ENCODE measurements around the gene EPN2.

Gene EPN2

GRCh38 chr17:19237389-19238166 lies 412 bp downstream of the EPN2 start:
- Histone ChIP-seq H2BK12ac (ENCODE audit: low read length) (peak overlapping the region; percentile 73), H3K9ac (ENCODE audit: low read depth, low read length, poor library complexity) (peak overlapping the region; percentile 94), H4K8ac (ENCODE audit: low read depth, low read length) (no peak overlapping the region), H3K36me3 (replicated peaks in 1 of 2; ENCODE audit: control insufficient read depth in 2 of 2, insufficient read depth in 2 of 2, low read length in 2 of 2) (peaks cover 0 to 24% of the 10 kb centered on the region in 2 donors), H2BK15ac (ENCODE audit: low read length) (peak overlapping the region; percentile 17), H3K18ac (ENCODE audit: low read length) (peak overlapping the region; percentile 99), H3K4me1 (ENCODE audit: control insufficient read depth in 2 of 2, insufficient read depth in 1 of 2, low read depth in 1 of 2, low read length in 2 of 2) (peaks cover 1 to 12% of the 10 kb centered on the region in 2 donors), H3K14ac (ENCODE audit: low read length) (peak overlapping the region; percentile 89), H4K91ac (ENCODE audit: low read depth, low read length, poor library complexity) (no peak overlapping the region), H3K4me3 (ENCODE audit: low read length in 2 of 2) (peak overlapping the region; percentile 99), H3K9me3 (replicated peaks in 1 of 2; ENCODE audit: control insufficient read depth in 2 of 2, insufficient read depth in 1 of 2, low read depth in 1 of 2, low read length in 2 of 2) (no peaks in the 10 kb centered on the region), H3K27me3 (ENCODE audit: control insufficient read depth in 3 of 3, insufficient read depth in 3 of 3, low read depth in 1 of 3, low read length in 3 of 3) (no peaks in the 10 kb centered on the region), H2AK5ac (ENCODE audit: low read depth, low read length) (peak overlapping the region; percentile 75), H2BK120ac (ENCODE audit: low read depth, low read length) (no peak overlapping the region), H2AFZ (ENCODE audit: low read length) (peak overlapping the region; percentile 98), H3K27ac (replicated peaks; ENCODE audit: low read length) (peak overlapping the region; percentile 56), H3K4ac (ENCODE audit: low read length) (peak overlapping the region; percentile 76), H2BK5ac (ENCODE audit: low read length) (peak overlapping the region; percentile 95), H3K23ac (ENCODE audit: low read depth, low read length, poor library complexity) (peak overlapping the region; percentile 97), H3K79me1 (ENCODE audit: low read depth, low read length) (peaks cover 8% of the 10 kb centered on the region), H3K4me2 (ENCODE audit: insufficient read depth, low read length, poor library complexity, severe bottlenecking) (peak overlapping the region; percentile 96)
- no CpG with 5 or more reads among the region's 60 CpGs for WGBS, 2 donors (ENCODE audit: extremely low coverage in 2 of 2, insufficient read length in 2 of 2, insufficient replicate concordance in 1 of 2)
- DNase-seq (ENCODE audit: low spot score) = peak; percentile 45

- peaks cover 0 to 27% of the 10 kb centered on the region in 2 donors for H3K36me3 ChIP-seq (replicated peaks in 1 of 2; ENCODE audit: control insufficient read depth in 2 of 2, insufficient read depth in 2 of 2, low read length in 2 of 2)
- no peak overlapping the region for H3K27ac ChIP-seq (replicated peaks; ENCODE audit: low read length)
- H3K18ac ChIP-seq (ENCODE audit: low read length) = peak overlapping the region; percentile 99
- H3K23ac ChIP-seq (ENCODE audit: low read depth, low read length, poor library complexity) = peak overlapping the region; percentile 97
- H3K9ac ChIP-seq (ENCODE audit: low read depth, low read length, poor library complexity) = peak overlapping the region; percentile 94
- no peaks in the 10 kb centered on the region for H3K27me3 ChIP-seq (ENCODE audit: control insufficient read depth in 3 of 3, insufficient read depth in 3 of 3, low read depth in 1 of 3, low read length in 3 of 3)
- H2BK120ac ChIP-seq (ENCODE audit: low read depth, low read length) = no peak overlapping the region
- peak; percentile 15 for DNase-seq (ENCODE audit: low spot score)
- no peak overlapping the region for H2BK12ac ChIP-seq (ENCODE audit: low read length)
- WGBS, 2 donors (ENCODE audit: extremely low coverage in 2 of 2, insufficient read length in 2 of 2, insufficient replicate concordance in 1 of 2) = no CpG with 5 or more reads among the region's 21 CpGs
- H4K8ac ChIP-seq (ENCODE audit: low read depth, low read length) = peak overlapping the region; percentile 65
- peak overlapping the region; percentile 96 for H3K4me2 ChIP-seq (ENCODE audit: insufficient read depth, low read length, poor library complexity, severe bottlenecking)
- peak overlapping the region; percentile 23 for H3K4ac ChIP-seq (ENCODE audit: low read length)
- H3K14ac ChIP-seq (ENCODE audit: low read length) = peak overlapping the region; percentile 38
- no peaks in the 10 kb centered on the region for H3K9me3 ChIP-seq (replicated peaks in 1 of 2; ENCODE audit: control insufficient read depth in 2 of 2, insufficient read depth in 1 of 2, low read depth in 1 of 2, low read length in 2 of 2)
- no peak overlapping the region for H2BK15ac ChIP-seq (ENCODE audit: low read length)
- H3K4me1 ChIP-seq (ENCODE audit: control insufficient read depth in 2 of 2, insufficient read depth in 1 of 2, low read depth in 1 of 2, low read length in 2 of 2) = peaks cover 1 to 12% of the 10 kb centered on the region in 2 donors
- H4K91ac ChIP-seq (ENCODE audit: low read depth, low read length, poor library complexity) = no peak overlapping the region
- H2AFZ ChIP-seq (ENCODE audit: low read length) = peak overlapping the region; percentile 98
- H3K79me1 ChIP-seq (ENCODE audit: low read depth, low read length) = peaks cover 8% of the 10 kb centered on the region
- peak overlapping the region; percentile 95 for H2BK5ac ChIP-seq (ENCODE audit: low read length)
- peak overlapping the region; percentile 99 for H3K4me3 ChIP-seq (ENCODE audit: low read length in 2 of 2)
- peak overlapping the region; percentile 75 for H2AK5ac ChIP-seq (ENCODE audit: low read depth, low read length)
These were observed 970 bp downstream of the EPN2 start for GRCh38 chr17:19238167-19238505.

GRCh38 chr17:19239544-19239943 lies 2.4 kb downstream of the EPN2 start:
- Histone ChIP-seq H2BK5ac (ENCODE audit: low read length) (no peak overlapping the region), H4K91ac (ENCODE audit: low read depth, low read length, poor library complexity) (no peak overlapping the region), H2BK12ac (ENCODE audit: low read length) (no peak overlapping the region), H4K8ac (ENCODE audit: low read depth, low read length) (no peak overlapping the region), H2AFZ (ENCODE audit: low read length) (no peak overlapping the region), H3K9ac (ENCODE audit: low read depth, low read length, poor library complexity) (no peak overlapping the region), H3K27me3 (ENCODE audit: control insufficient read depth in 3 of 3, insufficient read depth in 3 of 3, low read depth in 1 of 3, low read length in 3 of 3) (no peaks in the 10 kb centered on the region), H3K4me2 (ENCODE audit: insufficient read depth, low read length, poor library complexity, severe bottlenecking) (no peak overlapping the region), H3K27ac (replicated peaks; ENCODE audit: low read length) (no peak overlapping the region), H3K9me3 (replicated peaks in 1 of 2; ENCODE audit: control insufficient read depth in 2 of 2, insufficient read depth in 1 of 2, low read depth in 1 of 2, low read length in 2 of 2) (no peaks in the 10 kb centered on the region), H2BK120ac (ENCODE audit: low read depth, low read length) (no peak overlapping the region), H3K14ac (ENCODE audit: low read length) (no peak overlapping the region), H3K23ac (ENCODE audit: low read depth, low read length, poor library complexity) (no peak overlapping the region), H2BK15ac (ENCODE audit: low read length) (no peak overlapping the region), H3K4me1 (ENCODE audit: control insufficient read depth in 2 of 2, insufficient read depth in 1 of 2, low read depth in 1 of 2, low read length in 2 of 2) (peaks cover 1 to 12% of the 10 kb centered on the region in 2 donors), H3K36me3 (replicated peaks in 1 of 2; ENCODE audit: control insufficient read depth in 2 of 2, insufficient read depth in 2 of 2, low read length in 2 of 2) (peaks cover 0 to 27% of the 10 kb centered on the region in 2 donors), H3K4me3 (ENCODE audit: low read length in 2 of 2) (no peak overlapping the region), H3K18ac (ENCODE audit: low read length) (no peak overlapping the region), H2AK5ac (ENCODE audit: low read depth, low read length) (no peak overlapping the region), H3K79me1 (ENCODE audit: low read depth, low read length) (peaks cover 8% of the 10 kb centered on the region), H3K4ac (ENCODE audit: low read length) (no peak overlapping the region)
- no peak for DNase-seq (ENCODE audit: low spot score)
- WGBS, 2 donors (ENCODE audit: extremely low coverage in 2 of 2, insufficient read length in 2 of 2, insufficient replicate concordance in 1 of 2) = no CpG with 5 or more reads among the region's 6 CpGs

GRCh38 chr17:19242323-19242722 lies 5.2 kb downstream of the EPN2 start:
- peaks cover 12% of the 10 kb centered on the region for H3K79me1 ChIP-seq (ENCODE audit: low read depth, low read length)
- H2BK15ac ChIP-seq (ENCODE audit: low read length) = no peak overlapping the region
- no peak overlapping the region for H3K4ac ChIP-seq (ENCODE audit: low read length)
- no CpG with 5 or more reads among the region's 2 CpGs for WGBS, 2 donors (ENCODE audit: extremely low coverage in 2 of 2, insufficient read length in 2 of 2, insufficient replicate concordance in 1 of 2)
- no peak overlapping the region for H3K4me2 ChIP-seq (ENCODE audit: insufficient read depth, low read length, poor library complexity, severe bottlenecking)
- H4K8ac ChIP-seq (ENCODE audit: low read depth, low read length) = no peak overlapping the region
- H3K4me1 ChIP-seq (ENCODE audit: control insufficient read depth in 2 of 2, insufficient read depth in 1 of 2, low read depth in 1 of 2, low read length in 2 of 2) = peaks cover 2 to 12% of the 10 kb centered on the region in 2 donors
- peaks cover 1 to 36% of the 10 kb centered on the region in 2 donors for H3K36me3 ChIP-seq (replicated peaks in 1 of 2; ENCODE audit: control insufficient read depth in 2 of 2, insufficient read depth in 2 of 2, low read length in 2 of 2)
- H3K14ac ChIP-seq (ENCODE audit: low read length) = no peak overlapping the region
- H2BK5ac ChIP-seq (ENCODE audit: low read length) = no peak overlapping the region
- H3K18ac ChIP-seq (ENCODE audit: low read length) = no peak overlapping the region
- no peaks in the 10 kb centered on the region for H3K27me3 ChIP-seq (ENCODE audit: control insufficient read depth in 3 of 3, insufficient read depth in 3 of 3, low read depth in 1 of 3, low read length in 3 of 3)
- DNase-seq (ENCODE audit: low spot score) = no peak
- no peak overlapping the region for H4K91ac ChIP-seq (ENCODE audit: low read depth, low read length, poor library complexity)
- no peak overlapping the region for H3K4me3 ChIP-seq (ENCODE audit: low read length in 2 of 2)
- H3K27ac ChIP-seq (replicated peaks; ENCODE audit: low read length) = no peak overlapping the region
- H2BK120ac ChIP-seq (ENCODE audit: low read depth, low read length) = no peak overlapping the region
- no peak overlapping the region for H3K23ac ChIP-seq (ENCODE audit: low read depth, low read length, poor library complexity)
- H2AFZ ChIP-seq (ENCODE audit: low read length) = no peak overlapping the region
- H2BK12ac ChIP-seq (ENCODE audit: low read length) = no peak overlapping the region
- no peak overlapping the region for H2AK5ac ChIP-seq (ENCODE audit: low read depth, low read length)
- H3K9me3 ChIP-seq (replicated peaks in 1 of 2; ENCODE audit: control insufficient read depth in 2 of 2, insufficient read depth in 1 of 2, low read depth in 1 of 2, low read length in 2 of 2) = peaks cover 0 to 5% of the 10 kb centered on the region in 2 donors
- no peak overlapping the region for H3K9ac ChIP-seq (ENCODE audit: low read depth, low read length, poor library complexity)

Data from neuronal stem cell (in vitro differentiated cells).